Fibroblast of peridontal ligament (primary cell): ENCODE data around the gene ISL2.
A peak's percentile ranks its signal among the peaks of the same experiment; 100 is the strongest.
"Not testable (repeated sequence)": the region's sequence is repeated elsewhere in the genome, so short reads cannot be mapped to it uniquely, and the experiment has no call there.

Experiments
- DNase-seq: peaks from one replicate; pipeline ENCODE4 v3.0.0-alpha.2; 2010; ENCODE audit errors: extremely low read depth

The ISL2 gene

DNA sequence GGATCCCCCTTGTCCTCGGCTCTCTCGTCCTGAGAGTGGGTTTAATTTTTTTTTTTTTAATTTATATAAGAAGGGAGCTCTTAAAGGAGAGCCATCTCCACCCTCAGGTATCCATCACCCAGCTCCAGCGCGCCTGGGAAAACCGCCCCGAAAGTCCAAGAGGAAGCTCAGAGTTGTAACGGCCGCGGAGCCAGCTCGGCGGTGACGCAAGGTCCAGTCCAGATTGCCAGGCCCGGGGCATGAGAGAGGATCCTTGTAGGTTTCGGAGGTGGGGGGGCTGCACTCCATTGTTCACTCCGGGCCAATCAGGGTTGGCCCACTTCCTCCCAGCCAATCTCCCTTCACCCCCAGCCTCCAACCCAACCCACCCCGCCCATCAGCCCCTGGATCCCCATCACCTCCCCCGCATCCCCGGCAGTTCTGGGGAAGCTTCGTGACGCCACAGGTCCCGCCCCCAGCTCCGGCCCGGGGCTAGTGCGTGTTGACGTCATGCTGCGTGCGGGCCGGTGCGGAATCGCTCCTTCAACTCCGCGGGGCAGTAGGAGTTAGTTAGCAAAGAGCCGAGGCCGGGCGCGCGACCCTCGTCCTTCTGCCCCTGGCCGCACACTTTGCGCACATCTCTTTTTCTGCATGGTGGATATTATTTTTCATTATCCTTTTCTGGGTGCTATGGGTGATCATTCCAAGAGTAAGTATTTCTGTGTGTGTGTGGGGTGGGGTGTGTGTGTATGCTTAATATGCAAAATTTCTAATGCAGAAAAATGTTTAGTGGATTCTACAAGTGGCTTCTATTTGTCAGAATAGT is at the start of gene ISL2:
ISL2 (plus strand) TSS at position 520 of the 805 bp plus-strand sequence; CDS start at position 631, 111 bp downstream.
- DNase-seq = no peak

DNA sequence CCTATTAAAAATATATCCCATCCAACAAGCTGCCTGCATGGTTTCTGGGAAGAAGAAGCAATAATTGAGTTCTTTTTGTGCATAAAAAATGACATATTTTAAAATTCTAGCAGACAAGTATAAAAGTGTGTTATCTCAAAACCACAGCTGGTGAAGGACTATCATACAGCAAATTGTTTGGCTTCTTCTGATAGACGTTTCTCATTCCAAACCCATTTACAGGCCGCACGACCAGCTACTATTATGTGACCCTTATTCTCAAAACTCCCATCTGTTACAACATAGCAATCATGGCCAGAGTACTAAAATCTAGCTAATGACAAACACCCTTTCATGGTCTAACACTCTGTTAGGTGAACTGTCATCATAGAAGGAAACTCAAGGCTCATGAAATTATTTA is 47.0 kb upstream of the ISL2 start:
- no peak for DNase-seq

DNA sequence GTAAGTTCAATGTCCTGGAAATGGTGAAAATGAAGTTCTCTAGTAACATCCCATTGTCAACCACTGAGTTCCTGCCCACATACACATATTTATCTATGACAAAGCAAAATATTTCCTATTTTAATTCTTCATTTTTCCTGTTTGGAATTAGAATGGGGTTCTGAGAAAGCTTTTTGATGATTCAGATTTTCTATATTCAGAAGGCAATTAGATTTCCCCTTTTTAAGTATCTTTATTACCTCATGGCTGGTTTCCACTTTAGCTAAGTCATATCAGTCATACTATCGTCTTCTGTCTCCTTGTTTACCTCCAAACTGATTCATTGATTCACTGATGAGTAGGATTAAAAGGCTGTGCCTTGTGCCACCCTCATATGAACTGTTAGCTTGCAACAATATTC is 43.2 kb upstream of the ISL2 start:
- no peak for DNase-seq

DNA sequence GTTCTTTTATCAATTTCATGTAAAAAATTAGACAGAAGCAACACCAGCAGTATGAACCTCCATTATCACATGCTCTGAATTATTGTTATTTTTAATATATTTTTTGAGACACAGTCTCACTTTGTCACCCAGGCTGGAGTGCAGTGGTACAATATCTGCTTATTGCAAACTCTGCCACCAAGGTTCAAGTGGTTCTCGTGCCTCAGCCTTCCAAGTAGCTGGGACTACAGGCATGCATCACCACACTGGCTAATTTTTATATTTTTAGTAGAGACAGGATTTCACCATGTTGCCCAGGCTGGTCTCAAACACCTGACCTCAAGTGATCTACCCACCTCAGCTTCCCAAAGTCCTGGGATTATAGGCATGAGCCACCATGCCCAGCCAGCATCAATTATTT is 42.1 kb upstream of the ISL2 start:
- not testable (repeated sequence) for DNase-seq

DNA sequence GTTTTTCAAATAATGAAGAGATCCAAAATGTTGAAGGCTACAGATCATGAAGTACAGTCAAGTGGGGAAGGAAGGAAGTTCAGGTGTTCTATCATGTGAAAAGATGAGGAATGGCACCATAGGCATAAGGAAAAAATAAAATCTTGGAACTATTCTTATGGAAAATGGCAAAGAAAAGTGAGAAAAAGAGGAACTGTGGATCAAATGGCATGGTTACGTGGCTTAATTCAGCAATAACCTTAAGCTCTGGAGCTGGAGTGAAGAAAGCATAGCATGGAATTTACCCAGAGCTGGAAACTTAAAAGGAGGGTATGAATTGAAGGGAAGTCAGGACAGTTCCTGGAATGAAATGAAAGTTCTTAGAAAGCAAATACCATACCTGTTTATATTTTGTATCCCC is 39.7 kb upstream of the ISL2 start:
- no peak for DNase-seq

DNA sequence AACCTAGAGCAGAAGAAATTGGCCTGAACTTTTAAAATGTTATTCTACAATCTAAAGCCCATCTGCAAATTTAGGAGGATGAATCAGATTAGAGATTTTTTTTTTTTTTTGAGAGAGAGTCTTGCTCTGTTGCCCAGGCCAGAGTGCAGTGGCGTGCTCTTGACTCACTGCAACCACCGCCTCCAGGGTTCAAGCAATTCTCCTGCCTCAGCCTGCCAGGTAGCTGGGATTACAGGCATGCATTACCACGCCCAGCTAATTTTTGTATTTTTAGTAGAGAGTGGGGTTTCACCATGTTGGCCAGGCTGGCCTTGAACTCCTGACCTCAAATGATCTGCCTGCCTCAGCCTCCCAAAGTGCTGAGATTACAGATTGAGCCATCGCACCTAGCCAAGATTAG is 38.6 kb upstream of the ISL2 start:
- not testable (repeated sequence) for DNase-seq

DNA sequence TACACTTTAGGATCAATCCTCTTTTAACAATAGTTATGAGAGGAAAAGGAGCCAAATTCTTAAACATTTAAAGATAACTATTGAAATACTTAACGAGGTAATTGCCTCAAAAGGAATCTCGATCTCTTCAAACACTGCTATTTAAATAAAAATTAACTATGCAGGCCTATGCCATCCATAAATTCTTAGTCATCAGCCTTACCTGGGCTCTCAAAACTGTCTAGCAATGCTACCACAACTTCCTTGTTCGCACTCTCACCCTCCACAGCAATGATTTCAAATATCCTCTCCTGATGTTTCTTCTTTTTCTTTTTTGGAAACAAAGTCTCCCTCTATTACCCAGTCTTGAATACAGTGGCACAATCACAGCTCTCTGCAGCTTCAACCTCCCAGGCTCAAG is 37.6 kb upstream of the ISL2 start:
- DNase-seq = no peak

DNA sequence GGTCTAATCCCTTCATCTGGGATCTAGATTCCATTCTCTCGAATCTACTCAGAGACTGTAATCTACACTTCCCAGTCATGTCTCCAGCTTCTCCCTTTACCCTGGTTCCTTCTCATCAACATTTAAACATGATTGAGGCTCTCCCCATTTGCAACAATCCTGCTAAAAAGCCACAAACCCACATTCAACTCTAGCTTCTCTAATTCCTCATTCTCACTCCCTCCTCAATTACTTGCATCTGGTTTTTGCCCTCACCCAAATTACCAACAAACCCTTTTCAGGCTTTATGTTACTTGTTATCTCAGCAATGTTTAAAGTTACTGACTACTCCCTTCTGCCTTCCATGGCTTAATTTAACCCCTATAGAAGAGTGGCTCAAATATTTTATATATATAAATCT is 36.8 kb upstream of the ISL2 start:
- no peak for DNase-seq

DNA sequence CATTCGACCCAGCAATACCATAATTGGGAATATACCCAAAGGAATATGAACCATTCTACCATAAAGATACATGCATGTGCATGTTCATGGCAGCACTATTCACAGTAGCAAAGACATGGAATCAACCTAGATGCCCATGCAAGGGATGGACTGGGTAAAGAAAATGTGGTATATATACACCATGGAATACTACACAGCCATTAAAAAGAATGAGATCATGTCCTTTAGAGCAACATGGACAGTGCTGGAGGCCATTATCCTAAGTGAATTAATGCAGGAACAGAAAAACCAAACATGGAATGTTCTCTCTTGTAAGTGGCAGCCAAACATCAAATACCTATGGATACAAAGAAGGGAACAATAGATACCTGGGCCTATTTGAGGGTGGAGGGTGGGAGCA is 32.7 kb upstream of the ISL2 start:
- no peak for DNase-seq

DNA sequence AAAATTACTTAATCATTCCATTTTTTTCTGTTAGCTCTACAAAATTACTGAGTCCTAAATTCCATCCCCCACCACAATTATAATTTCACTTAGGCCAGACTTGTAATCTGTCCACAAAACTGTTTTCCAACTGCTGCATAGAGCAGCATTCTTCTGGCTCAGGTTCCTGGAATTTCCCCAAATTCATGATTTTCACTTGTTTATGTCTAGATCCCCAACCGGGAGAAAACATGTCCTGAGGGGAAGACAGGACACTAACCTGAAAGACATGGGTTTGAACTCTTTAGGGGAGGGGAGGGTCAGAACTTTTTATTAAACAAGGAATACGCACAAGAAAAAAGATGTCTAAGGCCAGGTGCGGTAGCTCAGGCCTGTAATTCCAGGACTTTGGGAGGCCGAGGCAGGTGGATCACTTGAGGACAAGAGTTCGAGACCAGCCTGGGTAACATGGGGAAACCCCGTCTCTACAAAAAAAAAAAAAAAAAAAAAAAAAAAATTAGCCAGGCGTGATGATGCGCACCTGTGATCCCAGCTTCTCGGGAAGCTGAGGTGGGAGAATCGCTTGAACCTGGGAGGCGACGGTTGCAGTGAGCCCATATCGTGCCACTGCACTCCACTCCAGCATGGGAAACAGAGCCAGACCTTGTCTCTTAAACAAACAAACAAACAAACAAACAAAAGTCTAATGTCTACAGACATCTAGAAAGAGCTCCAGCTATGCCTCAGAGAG is 26.8 kb upstream of the ISL2 start:
- peak; percentile 19 for DNase-seq

DNA sequence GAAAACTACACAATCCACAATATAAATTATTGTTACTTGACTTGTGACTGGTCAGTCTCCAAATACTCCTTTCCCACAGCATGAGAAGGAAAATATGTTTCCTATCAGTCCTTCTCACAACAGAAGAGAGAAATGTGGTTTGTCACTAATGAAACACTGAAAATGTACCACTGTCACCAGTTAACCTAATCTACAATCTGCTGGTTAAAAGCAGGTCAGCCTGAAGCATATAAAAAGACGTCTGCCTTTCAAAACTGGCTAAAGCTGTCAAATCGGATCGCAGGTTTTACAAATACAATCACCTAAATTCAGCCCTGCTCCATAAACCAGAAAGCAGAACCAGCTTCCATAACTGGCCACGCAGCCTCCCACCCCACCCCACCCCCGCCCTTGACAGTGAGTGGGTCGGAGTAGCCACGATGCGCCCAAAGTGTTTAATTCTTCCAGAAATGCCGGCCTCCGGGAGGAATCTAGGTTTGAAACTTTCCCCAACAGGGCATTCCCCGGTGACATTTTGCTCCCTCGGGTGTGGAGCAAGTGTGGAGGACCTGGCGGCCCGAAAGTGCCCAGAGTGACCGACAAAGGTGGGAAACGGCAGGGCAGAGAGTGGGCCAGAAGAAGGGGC is 26.0 kb upstream of the ISL2 start:
- DNase-seq = peak; percentile 29

DNA sequence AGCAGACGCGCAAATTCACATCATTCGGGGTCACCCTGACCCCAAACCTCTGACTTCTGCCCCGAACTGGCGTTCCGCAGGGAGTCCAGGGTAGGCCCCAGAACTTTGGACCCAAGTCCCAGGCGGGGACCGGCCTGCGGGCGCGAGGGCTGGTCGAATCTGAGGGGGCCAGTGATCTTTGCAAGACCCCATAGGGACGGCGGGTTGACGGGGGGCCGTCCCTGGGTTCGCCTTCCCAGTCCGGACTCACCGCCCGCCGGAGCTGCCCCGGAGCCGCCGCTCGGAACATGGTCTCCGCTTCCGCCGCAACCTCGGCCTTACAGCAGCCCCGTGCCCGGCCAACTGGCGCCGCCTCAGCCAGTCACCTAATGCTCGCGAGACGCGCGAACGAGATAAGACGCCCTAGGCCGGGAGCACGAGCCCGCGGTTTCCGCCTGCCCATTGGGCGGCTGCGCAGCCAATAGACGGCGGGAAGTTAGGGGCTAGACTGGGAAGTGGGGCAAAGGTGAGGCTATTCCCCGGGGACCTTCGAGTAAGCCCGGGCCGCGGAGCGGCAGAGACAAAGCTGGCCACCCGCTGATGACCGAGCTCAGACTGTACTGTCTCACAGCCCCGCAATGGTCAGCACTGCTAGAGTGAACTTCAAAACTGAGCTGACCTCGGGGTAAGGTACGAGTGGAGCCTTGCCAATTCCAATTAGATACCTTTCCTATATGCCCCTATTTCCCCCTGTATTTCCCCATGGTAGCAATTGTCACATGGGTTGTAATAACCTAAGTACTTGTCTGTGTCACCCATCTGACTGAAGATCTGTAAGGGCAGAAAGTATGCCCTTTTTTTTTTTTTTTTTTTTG is 25.2 kb upstream of the ISL2 start, which contains the start of gene ETFA:
ETFA (minus strand) TSS at position 370 of the 854 bp plus-strand sequence; CDS start at position 289, 81 bp downstream.
- peak; percentile 95 for DNase-seq

DNA sequence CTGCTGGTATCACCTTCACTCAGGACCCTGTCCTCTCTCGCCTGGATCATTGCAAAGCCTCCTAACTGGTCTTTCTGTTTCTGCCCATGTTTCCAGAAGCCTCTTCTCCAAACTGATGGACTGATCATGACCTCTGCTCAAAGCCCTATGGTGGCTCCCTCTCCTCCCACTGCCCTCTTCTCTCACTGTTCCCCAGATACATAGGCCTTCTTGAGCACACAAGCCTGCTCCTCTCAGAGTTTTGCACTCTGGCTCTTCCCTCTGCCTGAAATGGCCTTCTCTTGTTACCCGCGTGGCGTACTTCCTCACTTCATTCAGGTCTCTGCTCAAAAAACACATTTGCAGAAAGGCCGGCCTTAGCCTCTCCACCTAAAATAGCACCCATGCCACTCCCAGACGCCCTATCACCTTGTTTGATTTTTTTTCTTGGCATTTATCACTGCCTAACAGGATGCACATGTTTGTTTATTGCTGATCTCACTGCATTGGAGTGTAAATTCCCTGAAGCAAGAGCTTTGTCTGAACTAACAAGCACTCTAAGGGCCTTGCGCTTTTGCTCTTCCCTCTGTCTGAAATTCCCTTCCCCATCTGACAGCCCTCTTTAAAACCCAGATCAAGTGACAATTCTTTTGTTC is 23.9 kb upstream of the ISL2 start:
- DNase-seq = no peak

DNA sequence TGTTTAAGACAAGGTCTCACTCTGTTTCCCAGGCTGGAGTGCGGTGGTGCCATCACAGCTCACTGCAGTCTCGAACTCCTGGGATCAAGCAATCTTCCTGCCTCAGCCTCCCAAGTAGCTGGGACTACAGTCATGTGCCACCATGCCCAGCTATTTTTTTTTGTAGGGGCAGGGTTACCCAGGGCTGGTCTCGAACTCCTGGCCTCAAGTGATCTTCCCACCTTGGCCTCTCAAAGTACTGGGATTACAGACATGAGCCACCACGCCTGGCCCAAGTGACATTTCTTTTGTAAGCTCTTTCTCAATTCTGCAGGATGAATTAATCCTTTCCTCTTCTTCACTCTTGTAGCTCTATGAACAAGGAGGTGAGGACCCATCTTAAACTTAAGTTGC is 23.4 kb upstream of the ISL2 start:
- DNase-seq = not testable (repeated sequence)

DNA sequence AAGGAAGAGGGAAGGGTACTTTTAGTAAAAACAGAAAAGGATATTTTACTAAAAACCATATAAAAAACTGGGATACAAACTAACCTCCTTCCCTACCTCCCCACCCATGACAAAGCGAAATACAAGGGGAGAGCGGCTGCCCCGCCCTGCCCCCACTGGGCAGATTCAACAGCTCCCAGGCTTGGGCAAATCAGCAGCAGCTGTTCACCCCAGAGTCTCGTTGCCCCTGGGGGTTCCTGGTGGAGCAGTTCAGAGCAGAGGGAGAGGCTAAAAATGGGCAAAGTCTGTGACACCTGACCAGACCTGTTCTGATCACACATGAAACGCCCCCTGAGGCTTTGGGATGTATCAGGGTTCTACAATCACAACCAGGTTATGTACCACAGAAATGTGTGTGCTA is 22.8 kb upstream of the ISL2 start:
- no peak for DNase-seq

DNA sequence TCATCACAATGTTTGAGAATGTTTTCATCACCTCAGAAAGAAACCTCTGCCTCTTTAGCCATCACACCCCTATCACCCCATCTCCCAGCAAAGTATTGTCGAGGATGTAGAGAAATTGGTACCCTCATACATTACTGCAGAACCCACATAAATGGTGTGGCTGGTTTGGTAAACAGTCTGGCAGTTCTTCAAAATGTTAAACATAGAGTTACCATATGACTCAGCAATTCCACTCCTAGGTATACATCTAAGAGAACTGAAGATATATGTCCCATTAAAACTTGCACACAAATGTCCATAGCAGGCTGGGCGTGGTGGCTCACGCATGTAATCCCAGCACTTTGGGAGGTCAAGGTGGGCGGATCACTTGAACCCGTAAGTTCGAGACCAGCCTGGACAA is 16.6 kb upstream of the ISL2 start:
- no peak for DNase-seq

DNA sequence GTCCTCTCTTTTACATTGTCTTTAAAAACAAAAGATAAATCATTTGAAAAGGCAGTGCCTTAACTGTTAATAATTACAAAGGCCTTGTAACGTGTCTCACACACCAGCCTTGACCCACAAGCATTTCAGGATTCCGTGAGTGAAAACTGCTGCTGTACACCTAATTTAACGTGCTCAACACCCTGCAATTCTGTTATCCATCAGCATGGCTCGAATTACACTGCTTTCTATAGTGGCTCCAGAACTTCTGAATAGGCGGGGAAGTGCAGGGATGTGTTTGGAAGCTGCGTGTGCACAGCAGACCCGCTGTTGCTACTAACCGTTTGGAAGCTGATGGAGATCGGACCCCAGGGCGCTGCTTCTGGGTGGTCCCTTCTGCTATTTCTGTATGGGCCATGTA is 15.4 kb upstream of the ISL2 start:
- no peak for DNase-seq

DNA sequence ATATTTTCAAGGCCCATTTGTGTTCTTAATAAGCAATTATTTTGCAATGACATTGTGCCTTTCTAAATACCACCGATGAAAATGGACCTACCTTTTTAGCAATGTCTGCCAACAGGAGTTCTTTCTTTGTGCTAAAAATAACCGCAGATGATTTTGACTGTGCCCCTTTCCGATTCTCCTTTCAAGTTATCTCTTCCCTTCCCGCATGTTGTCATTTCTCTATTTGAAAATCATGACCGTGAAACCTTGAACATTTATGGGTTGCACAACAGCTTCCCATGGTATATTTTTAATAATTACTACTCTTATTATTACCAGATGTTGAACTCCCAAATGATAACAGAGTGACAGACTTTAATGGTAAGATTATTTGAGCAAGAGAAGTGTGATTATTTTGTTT is 15.0 kb upstream of the ISL2 start:
- DNase-seq = no peak

DNA sequence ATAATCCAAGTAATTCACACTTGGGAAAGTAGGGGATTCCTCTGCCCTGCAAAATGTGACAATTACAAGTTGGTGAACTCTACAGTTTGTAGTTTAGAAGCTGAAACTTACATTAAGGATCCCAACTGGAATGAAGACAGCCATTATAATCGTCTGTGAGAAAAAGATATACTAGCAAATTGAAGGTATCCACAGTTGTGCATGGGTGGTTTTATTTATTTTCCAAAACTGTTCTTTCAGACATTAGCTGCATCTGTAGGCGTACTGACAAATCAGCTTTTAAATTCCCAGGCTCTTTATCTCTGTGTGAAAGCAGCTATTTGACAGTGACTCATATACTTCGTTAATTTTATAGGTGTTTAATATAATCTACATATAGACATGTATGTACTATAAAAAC is 12.5 kb upstream of the ISL2 start:
- no peak for DNase-seq

DNA sequence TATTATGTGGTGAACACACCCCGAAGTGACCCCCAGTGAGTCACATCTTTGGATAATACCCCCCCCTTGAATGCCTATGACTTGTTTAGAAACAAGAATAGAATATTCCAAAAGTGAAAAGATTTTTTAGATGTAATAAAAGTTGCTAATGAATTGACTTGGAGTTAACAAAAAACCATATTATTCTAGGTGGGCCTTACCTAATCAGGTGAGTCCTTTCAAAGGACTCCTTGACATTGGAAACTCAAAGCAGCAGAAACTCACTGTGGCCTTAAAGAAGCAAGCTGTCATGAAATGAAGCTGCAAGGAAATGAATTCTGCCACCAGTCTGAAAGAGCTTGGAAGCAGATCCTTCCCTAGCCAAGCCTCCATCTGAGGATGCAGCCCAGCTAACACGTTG is 10.9 kb upstream of the ISL2 start:
- no peak for DNase-seq
